ENCODE results near the gene ACSL1. TPM values are rescaled to one million over a fixed set of nuclear protein-coding genes. Genes with fewer than 3 reads are reported as not detected.
A peak's percentile ranks its signal among the peaks of the same experiment; 100 is the strongest.
"Not testable (repeated sequence)": the region's sequence is repeated elsewhere in the genome, so short reads cannot be mapped to it uniquely, and the experiment has no call there.

Gene ACSL1
- total RNA-seq, 1 donor, result 30.4 TPM

- DNase-seq (ENCODE audit: low read depth in 2 of 3, low spot score in 2 of 3), result no peak
These were observed 62.5 kb downstream of the ACSL1 start for GRCh38 chr4:184763150-184763780.

GRCh38 chr4:184762100-184762499, 63.7 kb downstream of the ACSL1 start:
- DNase-seq (ENCODE audit: low read depth in 2 of 3, low spot score in 2 of 3), result peak; percentile 18 to 93 (median 72)

GRCh38 chr4:184760681-184761080, 65.1 kb downstream of the ACSL1 start:
- no peak for DNase-seq (ENCODE audit: low read depth in 2 of 3, low spot score in 2 of 3)

GRCh38 chr4:184757810-184758209, 68.0 kb downstream of the ACSL1 start:
- no peak for DNase-seq (ENCODE audit: low read depth in 2 of 3, low spot score in 2 of 3)

GRCh38 chr4:184756399-184756798, 69.4 kb downstream of the ACSL1 start:
- no peak for DNase-seq (ENCODE audit: low read depth in 2 of 3, low spot score in 2 of 3)

- DNase-seq (ENCODE audit: low read depth in 2 of 3, low spot score in 2 of 3), result no peak
These were observed 70.5 kb downstream of the ACSL1 start for GRCh38 chr4:184755278-184755677.

GRCh38 chr4:184752496-184753275, 73.1 kb downstream of the ACSL1 start:
- no peak for DNase-seq (ENCODE audit: low read depth in 2 of 3, low spot score in 2 of 3)

GRCh38 chr4:184751585-184751956, 74.2 kb downstream of the ACSL1 start:
- DNase-seq (ENCODE audit: low read depth in 2 of 3, low spot score in 2 of 3), result peak in 1 of 3 donors; percentile 21

- no peak for DNase-seq (ENCODE audit: low read depth in 2 of 3, low spot score in 2 of 3)
These were observed 74.7 kb downstream of the ACSL1 start for GRCh38 chr4:184750926-184751584.

- no peak for DNase-seq (ENCODE audit: low read depth in 2 of 3, low spot score in 2 of 3)
These were observed 77.5 kb downstream of the ACSL1 start for GRCh38 chr4:184748251-184748652.

GRCh38 chr4:184747034-184747830, 78.5 kb downstream of the ACSL1 start:
- peak in 1 of 3 donors; percentile 23 for DNase-seq (ENCODE audit: low read depth in 2 of 3, low spot score in 2 of 3)

GRCh38 chr4:184745831-184746795, 79.7 kb downstream of the ACSL1 start:
- peak in 2 of 3 donors; percentile 83 to 94 for DNase-seq (ENCODE audit: low read depth in 2 of 3, low spot score in 2 of 3)

- no peak for DNase-seq (ENCODE audit: low read depth in 2 of 3, low spot score in 2 of 3)
These were observed 81.5 kb downstream of the ACSL1 start for GRCh38 chr4:184744236-184744635.

GRCh38 chr4:184743650-184744049, 82.1 kb downstream of the ACSL1 start:
- no peak for DNase-seq (ENCODE audit: low read depth in 2 of 3, low spot score in 2 of 3)

GRCh38 chr4:184741651-184742050, 84.1 kb downstream of the ACSL1 start:
- DNase-seq (ENCODE audit: low read depth in 2 of 3, low spot score in 2 of 3), result not testable (repeated sequence)

GRCh38 chr4:184740980-184741391, 84.8 kb downstream of the ACSL1 start:
- no peak for DNase-seq (ENCODE audit: low read depth in 2 of 3, low spot score in 2 of 3)

- DNase-seq (ENCODE audit: low read depth in 2 of 3, low spot score in 2 of 3), result peak in 2 of 3 donors; percentile 50 to 69
These were observed 86.2 kb downstream of the ACSL1 start for GRCh38 chr4:184739575-184739974.

- DNase-seq (ENCODE audit: low read depth in 2 of 3, low spot score in 2 of 3), result no peak
These were observed 91.0 kb downstream of the ACSL1 start for GRCh38 chr4:184734758-184735157.

GRCh38 chr4:184733654-184734524, 91.9 kb downstream of the ACSL1 start, which contains the start of gene CENPU:
TSS of gene CENPU (minus strand) at chr4:184734096. CDS start at chr4:184734062, 34 bp downstream.
- DNase-seq (ENCODE audit: low read depth in 2 of 3, low spot score in 2 of 3), result peak; percentile 88 to 99 (median 98)
